Uterus (tissue), 2 donors: ENCODE results near the gene JPH2.

ENCODE experiments used
- POLR2A ChIP-seq, 2 donors: fragments of 450-650 bp; IDR thresholded peaks; one replicate each; pipeline ENCODE4 v1.6.1; 2016; ENCODE audit warnings: antibody characterized with exemption in 2 of 2, mild to moderate bottlenecking in 1 of 2, moderate library complexity in 1 of 2
- TF ChIP-seq, protein P1 (sequence below), 4 experiments: fragments of 200-600 bp in 2 of 4; fragments of 450-650 bp in 2 of 4; sonication (generic) in 2 of 4; IDR thresholded peaks; one replicate each; pipeline ENCODE4 v1.5.1; 2016 to 2019; ENCODE audit warnings: antibody characterized with exemption in 4 of 4, mild to moderate bottlenecking in 2 of 4, moderate library complexity in 1 of 4

DNA sequence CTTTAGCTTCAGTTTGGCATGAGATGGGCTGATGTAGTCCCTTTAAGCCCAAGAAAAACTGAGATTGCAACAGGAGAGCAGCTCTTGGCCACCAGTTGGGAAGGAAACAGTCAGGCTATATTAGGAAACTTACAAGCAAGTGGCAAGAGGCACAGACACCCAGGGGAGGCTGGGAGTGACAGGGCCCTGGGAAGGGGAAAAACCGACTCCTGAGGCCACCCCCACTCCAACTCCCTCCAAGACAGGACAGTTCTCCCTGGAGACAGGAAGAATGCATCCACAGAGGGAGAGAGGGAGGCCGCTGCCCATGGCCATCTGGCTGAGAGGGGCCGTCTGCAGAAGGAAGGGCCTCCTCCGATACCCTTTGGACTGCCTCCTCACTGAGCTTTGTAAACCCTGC, 20.5 kb downstream of the JPH2 start:
- no peak for TF ChIP-seq POLR2A (IDR thresholded peaks at IDR 0.05)
- TF ChIP-seq, protein P1, sequence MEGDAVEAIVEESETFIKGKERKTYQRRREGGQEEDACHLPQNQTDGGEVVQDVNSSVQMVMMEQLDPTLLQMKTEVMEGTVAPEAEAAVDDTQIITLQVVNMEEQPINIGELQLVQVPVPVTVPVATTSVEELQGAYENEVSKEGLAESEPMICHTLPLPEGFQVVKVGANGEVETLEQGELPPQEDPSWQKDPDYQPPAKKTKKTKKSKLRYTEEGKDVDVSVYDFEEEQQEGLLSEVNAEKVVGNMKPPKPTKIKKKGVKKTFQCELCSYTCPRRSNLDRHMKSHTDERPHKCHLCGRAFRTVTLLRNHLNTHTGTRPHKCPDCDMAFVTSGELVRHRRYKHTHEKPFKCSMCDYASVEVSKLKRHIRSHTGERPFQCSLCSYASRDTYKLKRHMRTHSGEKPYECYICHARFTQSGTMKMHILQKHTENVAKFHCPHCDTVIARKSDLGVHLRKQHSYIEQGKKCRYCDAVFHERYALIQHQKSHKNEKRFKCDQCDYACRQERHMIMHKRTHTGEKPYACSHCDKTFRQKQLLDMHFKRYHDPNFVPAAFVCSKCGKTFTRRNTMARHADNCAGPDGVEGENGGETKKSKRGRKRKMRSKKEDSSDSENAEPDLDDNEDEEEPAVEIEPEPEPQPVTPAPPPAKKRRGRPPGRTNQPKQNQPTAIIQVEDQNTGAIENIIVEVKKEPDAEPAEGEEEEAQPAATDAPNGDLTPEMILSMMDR (IDR thresholded peaks at IDR 0.05): no peak
